WTC11 (cell line): ENCODE data around the gene NNT. TPM values are rescaled to one million over a fixed set of nuclear protein-coding genes. Genes with fewer than 3 reads are reported as not detected.

Experiments
- ATAC-seq: fragments of 200-7000 bp; cut with Tn5 transposase; 2 replicates; pipeline ENCODE4 v1.10.0; 2021; ENCODE audit warnings: mild to moderate bottlenecking, moderate library complexity
- CTCF ChIA-PET: fragments of 300-600 bp; sonication (Branson Sonifier 250); formaldehyde crosslinking; loops from one replicate; lab custom pipeline; 2021; ENCODE audit warnings: antibody characterized with exemption; lab: Charles Lee
- POLR2A ChIA-PET: fragments of 350-600 bp; sonication (Branson Sonifier 250); formaldehyde crosslinking; loops from one replicate; lab custom pipeline; 2021; ENCODE audit warnings: antibody characterized with exemption; lab: Charles Lee
- DNase-seq: peaks from one replicate; pipeline ENCODE4 v3.0.0; 2021; ENCODE audit warnings: low spot score
- H3K27ac Mint-ChIP-seq: 2 replicates; pipeline ENCODE4 v1.8.0; 2021; ENCODE audit warnings: mixed read lengths
- H3K27me3 Mint-ChIP-seq: 2 replicates; pipeline ENCODE4 v1.8.0; 2021; ENCODE audit warnings: low read depth, mild to moderate bottlenecking, moderate library complexity, mixed read lengths
- H3K36me3 Mint-ChIP-seq: 2 replicates; pipeline ENCODE4 v1.8.0; 2021; ENCODE audit warnings: mixed read lengths
- H3K4me1 Mint-ChIP-seq: 2 replicates; pipeline ENCODE4 v1.8.0; 2022; ENCODE audit warnings: mixed read lengths
- H3K4me3 Mint-ChIP-seq: 2 replicates; pipeline ENCODE4 v1.8.0; 2021; ENCODE audit warnings: mild to moderate bottlenecking, moderate library complexity, mixed read lengths
- H3K9me3 Mint-ChIP-seq: 2 replicates; pipeline ENCODE4 v1.8.0; 2021; ENCODE audit warnings: mixed read lengths
- AR ChIP-seq: fragments of 250-450 bp; sonication (Bioruptor Pico); IDR thresholded peaks from 2 replicates; pipeline ENCODE4 v1.9.0; 2021; ENCODE audit warnings: mild to moderate bottlenecking
- CBFB ChIP-seq: sonication (generic); formaldehyde crosslinking; IDR thresholded peaks from 2 replicates; pipeline ENCODE4 v1.8.1; 2022; ENCODE audit warnings: mild to moderate bottlenecking, low read depth, missing genetic modification reagents
- CTCF ChIP-seq: fragments of 200-600 bp; IDR thresholded peaks from 2 replicates; pipeline ENCODE4 v1.8.0; 2022; ENCODE audit warnings: antibody characterized with exemption
- ERG ChIP-seq: fragments of 250-450 bp; sonication (Bioruptor Pico); IDR thresholded peaks from 2 replicates; pipeline ENCODE4 v1.8.0; 2021; ENCODE audit warnings: mild to moderate bottlenecking
- FOXP1 ChIP-seq: sonication (generic); formaldehyde crosslinking; IDR thresholded peaks from 2 replicates; pipeline ENCODE4 v1.8.0; 2022; ENCODE audit warnings: missing genetic modification reagents, mild to moderate bottlenecking, moderate library complexity, borderline replicate concordance
- IRF1 ChIP-seq: sonication (generic); formaldehyde crosslinking; IDR thresholded peaks from 2 replicates; pipeline ENCODE4 v1.8.0; 2023; ENCODE audit warnings: missing genetic modification reagents
- JUN ChIP-seq: sonication (generic); formaldehyde crosslinking; IDR thresholded peaks from 2 replicates; pipeline ENCODE4 v1.8.0; 2023; ENCODE audit warnings: mild to moderate bottlenecking, missing genetic modification reagents
- KAT7 ChIP-seq: sonication (generic); formaldehyde crosslinking; IDR thresholded peaks from 2 replicates; pipeline ENCODE4 v1.8.1; 2023; ENCODE audit warnings: missing genetic modification reagents, mild to moderate bottlenecking, borderline replicate concordance
- NR3C1 ChIP-seq: sonication (generic); formaldehyde crosslinking; conservative IDR thresholded peaks from 2 replicates; pipeline ENCODE4 v1.8.1; 2023; ENCODE audit warnings: low read depth, mild to moderate bottlenecking, missing genetic modification reagents
- RORB ChIP-seq: fragments of 250-450 bp; sonication (Bioruptor Pico); IDR thresholded peaks from 2 replicates; pipeline ENCODE4 v1.9.0; 2021; ENCODE audit warnings: mild to moderate bottlenecking
- SP1 ChIP-seq: sonication (generic); formaldehyde crosslinking; conservative IDR thresholded peaks from 2 replicates; pipeline ENCODE4 v1.8.1; 2022; ENCODE audit warnings: missing genetic modification reagents
- TCF7 ChIP-seq: sonication (generic); formaldehyde crosslinking; IDR thresholded peaks from 2 replicates; pipeline ENCODE4 v1.8.0; 2022; ENCODE audit warnings: mild to moderate bottlenecking, low read depth, missing genetic modification reagents, moderate library complexity
- TEAD4 ChIP-seq: sonication (generic); formaldehyde crosslinking; IDR thresholded peaks from 2 replicates; pipeline ENCODE4 v1.8.0; 2022; ENCODE audit warnings: mild to moderate bottlenecking, missing genetic modification reagents
- ZNF263 ChIP-seq: sonication (generic); formaldehyde crosslinking; IDR thresholded peaks from 2 replicates; pipeline ENCODE4 v1.8.1; 2022; ENCODE audit warnings: low read depth, mild to moderate bottlenecking, moderate library complexity, missing genetic modification reagents
- ZNF396 ChIP-seq: fragments of 250-450 bp; sonication (Bioruptor Pico); IDR thresholded peaks from 2 replicates; pipeline ENCODE4 v1.8.0; 2021; ENCODE audit warnings: mild to moderate bottlenecking, moderate library complexity, borderline replicate concordance
- ZSCAN18 ChIP-seq: fragments of 250-450 bp; sonication (Bioruptor Pico); IDR thresholded peaks from 2 replicates; pipeline ENCODE4 v2.1.2; 2022; ENCODE audit warnings: mild to moderate bottlenecking, moderate library complexity
- total RNA-seq: library from RNA; stranded (reverse); gene quantifications from 3 replicates; pipeline ENCODE4 v1.2.3, GENCODE V29; 2021
- TF ChIP-seq, protein P1 (sequence below): sonication (generic); formaldehyde crosslinking; IDR thresholded peaks from 2 replicates; pipeline ENCODE4 v1.8.0; 2022; ENCODE audit warnings: mild to moderate bottlenecking, missing genetic modification reagents

The NNT gene
- total RNA-seq, 1 experiment from 2014 or later, result 37.6 TPM

- no peak for TF ChIP-seq IRF1
- TF ChIP-seq NR3C1 (CRISPR knock-in tag), result no peak
- no peak for TF ChIP-seq ERG
- TF ChIP-seq CBFB (CRISPR knock-in tag), result no peak
Observed at GRCh38 chr5:43658509-43658908, 55.5 kb downstream of the NNT start (continued).

DNA sequence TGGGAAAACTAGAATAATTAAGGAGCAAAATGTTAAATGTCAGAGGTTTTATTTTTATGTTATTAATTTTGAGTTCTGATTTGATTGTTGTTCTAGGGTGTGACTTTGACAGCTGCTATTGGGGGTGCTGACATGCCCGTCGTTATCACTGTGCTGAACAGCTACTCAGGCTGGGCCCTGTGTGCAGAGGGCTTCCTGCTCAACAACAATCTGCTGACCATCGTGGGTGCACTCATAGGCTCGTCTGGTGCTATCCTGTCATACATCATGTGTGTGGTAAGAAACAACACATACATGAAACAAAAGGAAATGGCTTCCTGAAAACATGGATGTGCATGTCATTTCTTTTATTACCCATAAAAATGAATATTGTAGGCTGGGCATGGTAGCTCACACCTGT lies 56.1 kb downstream of the NNT start:
- TF ChIP-seq TEAD4 (no peak), ZNF263 (CRISPR knock-in tag) (no peak), ZSCAN18 (CRISPR knock-in tag) (no peak), TCF7 (CRISPR knock-in tag) (no peak), RORB (CRISPR knock-in tag) (no peak), FOXP1 (CRISPR knock-in tag) (no peak), NR3C1 (CRISPR knock-in tag) (no peak), AR (CRISPR knock-in tag) (no peak), KAT7 (CRISPR knock-in tag) (no peak), SP1 (CRISPR knock-in tag) (no peak), ZNF396 (CRISPR knock-in tag) (no peak)
- TF ChIP-seq, protein P1, sequence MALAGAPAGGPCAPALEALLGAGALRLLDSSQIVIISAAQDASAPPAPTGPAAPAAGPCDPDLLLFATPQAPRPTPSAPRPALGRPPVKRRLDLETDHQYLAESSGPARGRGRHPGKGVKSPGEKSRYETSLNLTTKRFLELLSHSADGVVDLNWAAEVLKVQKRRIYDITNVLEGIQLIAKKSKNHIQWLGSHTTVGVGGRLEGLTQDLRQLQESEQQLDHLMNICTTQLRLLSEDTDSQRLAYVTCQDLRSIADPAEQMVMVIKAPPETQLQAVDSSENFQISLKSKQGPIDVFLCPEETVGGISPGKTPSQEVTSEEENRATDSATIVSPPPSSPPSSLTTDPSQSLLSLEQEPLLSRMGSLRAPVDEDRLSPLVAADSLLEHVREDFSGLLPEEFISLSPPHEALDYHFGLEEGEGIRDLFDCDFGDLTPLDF (CRISPR knock-in tag), result no peak
- DNase-seq (no peak), ATAC-seq (no peak)
- Mint-ChIP-seq H3K36me3 (peaks cover 13% of the 10 kb centered on the region), H3K9me3 (no peaks in the 10 kb centered on the region), H3K4me3 (no peak overlapping the region), H3K27ac (no peak overlapping the region), H3K27me3 (no peaks in the 10 kb centered on the region), H3K4me1 (no peaks in the 10 kb centered on the region)
- ChIA-PET POLR2A (no interaction called here), CTCF (interaction anchor here (1.3 kb wide), 1 partner anchor 28 kb away, joined by 3 read pairs; no protein-coding TSS in a partner anchor)

DNA sequence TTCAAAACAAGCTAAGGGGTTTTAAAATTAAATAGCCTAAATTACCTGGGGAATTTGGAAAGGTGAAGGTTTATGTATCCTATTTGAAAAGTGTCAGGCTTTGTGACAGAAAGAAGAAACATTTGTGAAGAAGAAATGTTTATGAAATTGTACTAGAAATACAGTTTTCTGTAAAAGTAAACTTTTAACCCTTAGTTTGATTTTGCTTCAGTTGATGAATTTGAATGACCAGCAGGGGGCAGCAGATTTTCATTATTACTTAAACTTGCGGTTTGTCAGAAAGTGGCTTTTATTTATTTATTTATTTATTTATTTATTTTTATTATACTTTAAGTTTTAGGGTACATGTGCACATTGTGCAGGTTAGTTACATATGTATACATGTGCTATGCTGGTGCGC lies 58.1 kb downstream of the NNT start:
- CTCF ChIA-PET, result interaction anchor here (0.9 to 1.4 kb wide), 3 partner anchors 11 to 30 kb away, joined by 3 to 4 read pairs (median 3); no protein-coding TSS in a partner anchor
- ATAC-seq (no peak), DNase-seq (peak; percentile 17)
- TF ChIP-seq JUN (no peak), CTCF (peak; percentile 47; the same call in 1 of the 2 replicates)
- no peaks in the 10 kb centered on the region for H3K4me1 Mint-ChIP-seq
- H3K4me3 Mint-ChIP-seq, result no peak overlapping the region
- peaks cover 22% of the 10 kb centered on the region for H3K36me3 Mint-ChIP-seq
- H3K9me3 Mint-ChIP-seq, result peaks cover 3% of the 10 kb centered on the region; the same call in 1 of the 2 replicates
- POLR2A ChIA-PET, result no interaction called here
- no peaks in the 10 kb centered on the region for H3K27me3 Mint-ChIP-seq
- H3K27ac Mint-ChIP-seq, result no peak overlapping the region
